OCI-LY7 (cell line): Measurements from ENCODE around the gene SLC2A13.

Experiments
- CTCF ChIP-seq: fragments of 200-600 bp; sonication (generic); conservative IDR thresholded peaks from 2 replicates; pipeline ENCODE4 v1.5.1; 2014; ENCODE audit warnings: mild to moderate bottlenecking, antibody characterized with exemption, low read length, moderate library complexity, mixed read lengths
- EZH2phosphoT487 ChIP-seq: fragments of 200-600 bp; sonication (generic); IDR thresholded peaks from 2 replicates; pipeline ENCODE4 v1.6.1; 2018; ENCODE audit warnings: low read depth, borderline replicate concordance, mild to moderate bottlenecking, mixed run types, antibody characterized with exemption, low read length, moderate library complexity, mixed read lengths

- TF ChIP-seq CTCF (no peak), EZH2phosphoT487 (no peak)
Observed at GRCh38 chr12:40078266-40078665, 27.6 kb downstream of the SLC2A13 start.
